Measurements from ENCODE around the gene ROR2.

The ROR2 gene

DNA sequence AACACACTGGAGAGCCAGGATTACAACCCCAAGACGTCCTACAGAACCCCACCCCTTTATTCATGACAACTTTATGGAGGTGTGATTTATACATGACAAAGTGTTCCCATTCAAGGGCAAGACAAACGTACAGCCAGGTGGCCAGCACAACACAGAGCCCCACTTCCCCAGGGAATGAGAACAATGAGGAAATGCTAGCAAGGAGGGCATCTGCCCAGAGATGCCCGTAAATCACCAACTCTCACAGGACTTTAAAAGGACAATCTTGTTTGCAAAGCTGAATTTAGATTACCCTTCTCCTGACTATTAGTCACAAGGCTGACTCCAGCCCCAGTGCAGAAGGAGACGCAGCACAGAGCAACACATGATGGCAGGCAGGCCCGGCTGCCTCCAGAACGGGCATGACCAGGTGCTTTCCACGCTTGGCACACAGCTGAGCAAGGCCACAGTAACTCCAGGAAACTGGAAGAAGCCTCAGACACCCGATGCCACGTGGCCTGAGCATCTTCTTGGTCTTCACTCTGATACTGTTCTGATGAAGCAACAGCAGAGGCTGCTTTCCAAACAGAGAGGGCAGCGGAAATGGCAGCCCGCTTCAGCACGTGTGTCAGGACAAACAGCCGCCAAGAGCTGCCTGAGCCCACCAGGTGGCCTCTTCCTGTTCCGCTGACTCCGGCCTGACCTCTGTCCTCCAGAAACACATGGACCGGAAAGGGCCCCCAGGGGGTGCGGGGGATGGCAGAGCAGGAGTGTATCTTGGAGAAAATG is 51.4 kb downstream of the ROR2 start:
- DNase-seq, result no peak

GRCh38 chr9:91897201-91897600 is 52.8 kb downstream of the ROR2 start:
- no peak for DNase-seq

GRCh38 chr9:91896513-91897121 is 53.4 kb downstream of the ROR2 start:
- no peak for DNase-seq

DNA sequence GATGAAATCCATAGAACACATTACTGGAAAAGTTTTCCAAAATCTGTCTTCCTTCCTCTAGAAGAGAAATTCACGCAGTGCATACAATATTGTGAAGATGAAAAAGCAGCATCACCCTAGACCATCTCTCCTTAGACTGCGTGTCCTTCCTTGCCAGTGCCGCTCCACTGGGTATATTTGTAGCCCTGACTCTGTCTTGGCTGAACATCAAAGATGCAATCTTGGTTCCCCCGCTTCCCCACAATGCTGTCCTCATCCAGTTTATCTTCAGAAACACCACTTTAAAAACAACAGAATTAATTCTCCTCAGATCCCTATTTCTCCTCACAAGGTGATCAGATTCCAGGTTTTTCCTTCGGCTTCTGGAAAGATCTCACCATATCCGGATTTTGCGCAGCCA is 53.9 kb downstream of the ROR2 start:
- no peak for DNase-seq

DNA sequence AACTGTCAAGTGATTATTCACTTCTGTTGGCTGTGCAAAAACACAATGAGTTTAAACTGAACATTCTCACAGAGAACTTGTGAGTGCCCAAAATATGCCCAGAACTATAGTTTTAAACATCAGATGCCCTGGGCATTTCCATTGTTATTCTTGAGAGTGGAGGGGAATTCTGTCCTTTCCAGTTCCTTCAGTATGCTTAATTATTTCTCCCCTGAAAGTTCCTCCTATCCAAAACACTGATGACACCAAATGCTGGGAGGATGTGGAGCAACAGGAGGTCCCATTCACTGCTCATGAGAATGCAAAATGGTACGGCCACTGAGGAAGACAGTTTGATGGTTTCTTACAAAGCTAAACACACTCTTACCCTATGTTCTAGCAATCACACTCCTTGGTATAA is 55.5 kb downstream of the ROR2 start:
- no peak for DNase-seq

GRCh38 chr9:91894023-91894422 is 56.0 kb downstream of the ROR2 start:
- DNase-seq, result no peak

GRCh38 chr9:91891915-91892314 is 58.1 kb downstream of the ROR2 start:
- no peak for DNase-seq

- no peak for DNase-seq
Measured at GRCh38 chr9:91890662-91891061, 59.4 kb downstream of the ROR2 start.

GRCh38 chr9:91889161-91889911 is 60.7 kb downstream of the ROR2 start:
- no peak for DNase-seq

DNA sequence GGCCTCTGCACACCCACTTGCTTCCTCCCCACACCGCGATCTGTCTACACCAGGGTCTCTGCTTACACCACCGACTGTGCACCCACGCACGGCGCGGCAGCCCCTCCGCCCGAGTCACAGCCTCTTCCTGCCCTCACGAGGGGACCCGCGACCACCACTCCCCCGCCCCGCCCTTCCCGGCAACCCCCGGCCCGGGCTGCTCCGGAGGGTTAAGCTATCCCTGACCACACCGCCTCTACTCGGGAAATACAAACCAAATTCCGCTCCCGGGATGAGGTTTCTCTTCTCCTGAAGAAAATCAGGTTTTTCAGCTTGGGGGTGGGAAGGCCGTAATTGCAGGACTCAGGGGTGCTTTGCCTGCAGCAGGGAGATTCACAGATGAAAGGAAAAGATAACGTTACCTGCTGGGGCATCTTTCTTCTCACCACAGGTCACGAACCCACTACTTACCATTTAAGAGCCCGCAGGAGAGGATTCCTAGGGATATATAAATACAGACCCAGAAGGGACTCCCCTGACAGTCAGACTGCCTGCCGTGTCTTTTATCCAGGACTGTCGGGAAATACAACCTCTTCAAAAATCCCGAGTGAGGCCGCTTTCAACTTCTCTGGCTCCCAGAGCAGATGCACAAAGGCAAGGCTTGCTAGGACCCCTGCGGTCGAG is 63.5 kb downstream of the ROR2 start:
- no peak for DNase-seq

- DNase-seq, result no peak
Measured at GRCh38 chr9:91885746-91886413, 64.1 kb downstream of the ROR2 start.

GRCh38 chr9:91884696-91885687 is 65.0 kb downstream of the ROR2 start:
- no peak for DNase-seq

- DNase-seq, result no peak
Measured at GRCh38 chr9:91884153-91884552, 65.9 kb downstream of the ROR2 start.

- no peak for DNase-seq
Measured at GRCh38 chr9:91883503-91883902, 66.5 kb downstream of the ROR2 start.

DNA sequence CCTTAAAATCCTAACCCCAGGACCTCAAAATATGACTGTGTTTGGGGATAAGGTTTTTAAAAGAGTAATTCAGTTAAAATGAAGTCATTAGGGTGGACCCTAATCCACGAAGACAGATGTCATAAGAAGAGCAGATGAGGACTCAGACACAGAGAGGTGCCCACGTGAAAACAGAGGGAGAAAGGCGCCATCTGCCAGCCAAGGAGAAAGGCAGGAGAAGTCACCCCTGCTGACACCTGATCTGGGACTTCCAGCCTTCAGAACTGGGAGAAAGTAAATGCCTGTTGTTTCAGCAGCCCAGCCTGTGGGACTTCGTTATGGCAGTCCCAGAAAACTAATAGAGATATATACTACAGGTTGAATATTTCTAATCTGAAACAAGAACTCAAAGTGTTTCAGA is 67.4 kb downstream of the ROR2 start:
- DNase-seq, result no peak

DNA sequence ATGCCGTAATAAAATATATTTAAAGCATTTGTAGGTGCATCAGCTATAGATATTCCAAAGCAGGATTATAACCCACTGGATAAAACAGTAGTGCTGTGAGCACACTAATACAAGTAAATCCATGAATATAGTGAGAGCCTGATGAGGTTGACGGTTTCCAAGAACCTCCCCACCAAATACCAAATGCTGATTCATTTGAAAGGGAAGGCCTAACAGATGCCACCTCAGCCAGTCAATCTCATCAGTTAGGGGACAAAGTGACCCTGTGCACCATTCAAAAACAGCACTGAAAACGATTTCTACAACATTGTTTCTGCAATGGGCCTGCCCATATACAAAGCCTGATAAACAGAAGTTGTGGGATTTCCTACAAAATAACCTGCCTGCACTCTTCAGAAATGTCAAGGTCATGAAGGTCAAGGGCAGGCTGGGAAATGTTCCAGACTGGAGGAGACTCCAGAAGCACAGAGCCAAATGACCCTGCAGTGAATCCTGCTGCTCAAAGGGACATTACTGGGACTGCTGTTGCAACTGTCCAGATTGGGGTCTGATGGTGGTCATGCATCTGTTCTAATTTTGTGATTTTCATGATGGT is 69.6 kb downstream of the ROR2 start:
- no peak for DNase-seq

DNA sequence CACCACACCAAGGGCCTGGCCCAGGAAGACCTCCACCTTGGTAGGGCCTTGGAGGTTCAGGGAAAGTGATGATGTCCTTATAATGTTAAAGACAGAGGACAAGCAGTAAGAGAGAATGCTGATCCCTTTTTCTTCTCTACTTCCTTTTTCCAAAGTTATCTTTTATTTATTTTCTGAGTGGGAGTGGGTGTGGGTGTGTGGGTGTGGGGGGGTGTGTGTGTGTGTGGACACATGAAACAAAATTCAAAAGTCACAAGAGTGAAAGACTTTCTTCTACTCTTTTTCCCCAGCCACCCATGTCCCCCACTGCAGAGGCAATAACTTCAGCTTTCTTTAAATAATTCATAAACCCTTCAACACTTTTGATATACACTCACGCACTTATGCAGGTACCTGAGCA is 70.8 kb downstream of the ROR2 start:
- no peak for DNase-seq

DNA sequence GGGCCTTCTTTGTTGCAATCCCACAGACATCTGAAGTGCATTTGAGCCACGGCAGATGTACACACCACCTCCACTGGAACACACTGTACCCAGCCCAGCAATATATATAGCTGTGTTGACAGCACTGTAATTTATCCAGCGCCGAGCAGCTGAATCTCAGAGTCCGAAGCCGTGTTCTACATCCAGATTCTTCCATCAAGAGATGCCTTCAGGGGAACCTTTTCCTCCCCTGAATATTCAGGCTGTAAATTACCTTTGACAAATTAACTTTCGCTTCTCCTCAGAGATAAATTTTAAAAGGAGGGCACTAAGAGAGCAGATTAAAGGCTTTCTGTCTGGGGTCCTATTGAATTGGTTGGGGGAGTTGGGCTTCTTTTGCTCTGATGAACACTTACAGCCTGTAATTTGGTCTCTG is 76.4 kb downstream of the ROR2 start:
- DNase-seq, result no peak

- DNase-seq, result no peak
Measured at GRCh38 chr9:91868732-91869391, 81.2 kb downstream of the ROR2 start.

DNA sequence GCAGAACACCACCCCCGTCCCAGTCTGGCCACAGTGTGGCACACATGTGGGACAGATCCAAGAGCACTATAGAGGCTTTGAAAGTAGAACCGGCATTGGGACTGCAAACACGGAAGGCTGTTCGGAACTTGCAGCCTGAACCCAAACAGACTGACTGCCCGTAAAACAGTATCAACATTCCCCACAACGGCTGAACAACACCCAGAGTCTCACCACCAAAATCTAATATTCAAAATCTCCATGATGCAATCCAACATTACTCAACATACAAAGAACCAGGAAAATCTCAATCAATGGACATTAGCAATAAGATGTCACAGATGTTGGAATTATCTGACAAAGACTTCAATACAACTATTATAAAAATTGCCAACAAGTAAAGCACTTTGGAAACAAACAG is 82.3 kb downstream of the ROR2 start:
- no peak for DNase-seq

- DNase-seq, result no peak
Measured at GRCh38 chr9:91865041-91865440, 85.0 kb downstream of the ROR2 start.
